Prostate gland (tissue), 1 donor: ENCODE measurements around the gene BEND6.

ENCODE experiments used
- POLR2A ChIP-seq: fragments of 450-650 bp; IDR thresholded peaks from one replicate; pipeline ENCODE4 v1.6.1; 2016; ENCODE audit warnings: antibody characterized with exemption, mild to moderate bottlenecking
- POLR2AphosphoS5 ChIP-seq: sonication (generic); formaldehyde crosslinking; IDR thresholded peaks from one replicate; pipeline ENCODE4 v1.6.1; 2017; ENCODE audit warnings: antibody characterized with exemption

- TF ChIP-seq POLR2A: no peak
- TF ChIP-seq POLR2AphosphoS5: no peak
Observed at GRCh38 chr6:57035549-57035948, 80.6 kb downstream of the BEND6 start.
